ENCODE results near the gene DENND10. TPM values are rescaled to one million over a fixed set of nuclear protein-coding genes. Genes with fewer than 3 reads are reported as not detected.
A peak's percentile ranks its signal among the peaks of the same experiment; 100 is the strongest.

Gene DENND10
- total RNA-seq, 2 donors from 2014 or later = 22.6 to 23.6 TPM

- H3K4me1 ChIP-seq (ENCODE audit: control insufficient read depth in 1 of 2, low read depth in 2 of 2) = no peaks in the 10 kb centered on the region
- H3K27ac ChIP-seq = no peak overlapping the region
- DNase-seq (ENCODE audit: low spot score) (no peak), ATAC-seq (ENCODE audit: insufficient number of reproducible peaks, low FRiP score, low read depth) (no peak)
- H3K36me3 ChIP-seq = peaks cover 37% of the 10 kb centered on the region
- no peaks in the 10 kb centered on the region for H3K9me3 ChIP-seq
- no peak overlapping the region for H3K4me3 ChIP-seq
- no peaks in the 10 kb centered on the region for H3K27me3 ChIP-seq (replicated peaks; ENCODE audit: insufficient read depth)
- TF ChIP-seq, protein P1, sequence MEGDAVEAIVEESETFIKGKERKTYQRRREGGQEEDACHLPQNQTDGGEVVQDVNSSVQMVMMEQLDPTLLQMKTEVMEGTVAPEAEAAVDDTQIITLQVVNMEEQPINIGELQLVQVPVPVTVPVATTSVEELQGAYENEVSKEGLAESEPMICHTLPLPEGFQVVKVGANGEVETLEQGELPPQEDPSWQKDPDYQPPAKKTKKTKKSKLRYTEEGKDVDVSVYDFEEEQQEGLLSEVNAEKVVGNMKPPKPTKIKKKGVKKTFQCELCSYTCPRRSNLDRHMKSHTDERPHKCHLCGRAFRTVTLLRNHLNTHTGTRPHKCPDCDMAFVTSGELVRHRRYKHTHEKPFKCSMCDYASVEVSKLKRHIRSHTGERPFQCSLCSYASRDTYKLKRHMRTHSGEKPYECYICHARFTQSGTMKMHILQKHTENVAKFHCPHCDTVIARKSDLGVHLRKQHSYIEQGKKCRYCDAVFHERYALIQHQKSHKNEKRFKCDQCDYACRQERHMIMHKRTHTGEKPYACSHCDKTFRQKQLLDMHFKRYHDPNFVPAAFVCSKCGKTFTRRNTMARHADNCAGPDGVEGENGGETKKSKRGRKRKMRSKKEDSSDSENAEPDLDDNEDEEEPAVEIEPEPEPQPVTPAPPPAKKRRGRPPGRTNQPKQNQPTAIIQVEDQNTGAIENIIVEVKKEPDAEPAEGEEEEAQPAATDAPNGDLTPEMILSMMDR (IDR thresholded peaks at IDR 0.05) = no peak
Measured at GRCh38 chr10:119129721-119130120, 25.8 kb downstream of the DENND10 start.

GRCh38 chr10:119131512-119132240, 27.8 kb downstream of the DENND10 start:
- Histone ChIP-seq H3K4me3 (peak overlapping the region; percentile 55), H3K36me3 (peaks cover 33% of the 10 kb centered on the region)

GRCh38 chr10:119132521-119133345, 28.8 kb downstream of the DENND10 start:
- DNase-seq (ENCODE audit: low spot score) (no peak), ATAC-seq (ENCODE audit: insufficient number of reproducible peaks, low FRiP score, low read depth) (no peak)
- Histone ChIP-seq H3K4me1 (ENCODE audit: control insufficient read depth in 1 of 2, low read depth in 2 of 2) (no peaks in the 10 kb centered on the region), H3K36me3 (peaks cover 33% of the 10 kb centered on the region), H3K9me3 (no peaks in the 10 kb centered on the region), H3K27me3 (replicated peaks; ENCODE audit: insufficient read depth) (no peaks in the 10 kb centered on the region), H3K4me3 (no peak overlapping the region), H3K27ac (no peak overlapping the region)
- TF ChIP-seq, protein P1 (IDR thresholded peaks at IDR 0.05) = no peak

More at GRCh38 chr10:119131512-119132240, 27.8 kb downstream of the DENND10 start:
- no peaks in the 10 kb centered on the region for H3K4me1 ChIP-seq (ENCODE audit: control insufficient read depth in 1 of 2, low read depth in 2 of 2)
- ATAC-seq (ENCODE audit: insufficient number of reproducible peaks, low FRiP score, low read depth) = no peak
- H3K27me3 ChIP-seq (replicated peaks; ENCODE audit: insufficient read depth) = no peaks in the 10 kb centered on the region
- H3K27ac ChIP-seq = peak overlapping the region in 1 of 2 donors; percentile 18
- TF ChIP-seq, protein P1 (IDR thresholded peaks at IDR 0.05) = no peak
- DNase-seq (ENCODE audit: low spot score) = no peak
- H3K9me3 ChIP-seq = no peaks in the 10 kb centered on the region

DNA sequence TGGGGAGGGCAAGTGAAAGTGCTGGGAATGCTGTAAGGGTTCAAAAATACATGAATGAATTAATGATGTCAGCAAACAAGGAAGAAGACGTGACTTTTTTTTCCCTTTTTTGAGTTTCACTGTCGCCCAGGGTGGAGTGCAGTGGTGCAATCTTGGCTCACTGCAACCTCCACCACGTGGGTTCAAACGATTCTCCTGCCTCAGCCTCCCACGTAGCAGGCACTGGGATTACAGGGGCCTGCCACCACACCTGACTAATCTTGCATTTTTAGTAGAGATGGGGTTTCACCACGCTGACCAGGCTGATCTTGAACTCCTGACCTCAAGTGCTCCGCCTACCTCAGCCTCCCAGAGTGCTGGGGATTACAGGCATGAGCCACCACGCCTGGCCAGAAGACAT, 30.0 kb downstream of the DENND10 start:
- Histone ChIP-seq H3K9me3 (no peaks in the 10 kb centered on the region), H3K4me3 (no peak overlapping the region), H3K27ac (no peak overlapping the region), H3K4me1 (ENCODE audit: control insufficient read depth in 1 of 2, low read depth in 2 of 2) (no peaks in the 10 kb centered on the region), H3K36me3 (peaks cover 26% of the 10 kb centered on the region), H3K27me3 (replicated peaks; ENCODE audit: insufficient read depth) (no peaks in the 10 kb centered on the region)
- TF ChIP-seq, protein P1 (IDR thresholded peaks at IDR 0.05) = no peak
- DNase-seq (ENCODE audit: low spot score) (no peak), ATAC-seq (ENCODE audit: insufficient number of reproducible peaks, low FRiP score, low read depth) (no peak)

GRCh38 chr10:119135513-119135881, 31.6 kb downstream of the DENND10 start:
- no peaks in the 10 kb centered on the region for H3K9me3 ChIP-seq
- no peak overlapping the region for H3K27ac ChIP-seq
- H3K27me3 ChIP-seq (replicated peaks; ENCODE audit: insufficient read depth) = no peaks in the 10 kb centered on the region
- peaks cover 15% of the 10 kb centered on the region for H3K36me3 ChIP-seq
- TF ChIP-seq, protein P1 (IDR thresholded peaks at IDR 0.05) = no peak
- H3K4me3 ChIP-seq = no peak overlapping the region
- no peaks in the 10 kb centered on the region for H3K4me1 ChIP-seq (ENCODE audit: control insufficient read depth in 1 of 2, low read depth in 2 of 2)
- DNase-seq (ENCODE audit: low spot score) = no peak
- ATAC-seq (ENCODE audit: insufficient number of reproducible peaks, low FRiP score, low read depth) = no peak

Data from thoracic aorta (tissue), 2 donors.